ENCODE data around the gene KCNE1. TPM values are rescaled to one million over a fixed set of nuclear protein-coding genes. Genes with fewer than 3 reads are reported as not detected.

Gene KCNE1
- total and polyA plus RNA-seq, 2 of the 13 experiments (the other 11 are each of a cell fraction or from before 2014, with no cell fraction given), result 0.35 TPM; not detected in 1

GRCh38 chr21:34545079-34545884 lies 33.3 kb upstream of the KCNE1 start (continued):
- TF ChIP-seq ZNF282 (IDR thresholded peaks at IDR 0.05; ENCODE audit: partially characterized antibody) (no peak), IRX3 (CRISPR knock-in tag; IDR thresholded peaks at IDR 0.05; ENCODE audit: borderline replicate concordance, low read depth) (no peak), ISL2 (CRISPR knock-in tag; IDR thresholded peaks at IDR 0.05) (no peak), ADNP (CRISPR knock-in tag; IDR thresholded peaks at IDR 0.05) (no peak), SOX5 (CRISPR knock-in tag; IDR thresholded peaks at IDR 0.05; ENCODE audit: borderline replicate concordance) (no peak; the same call in 1 of the 2 replicates), TOPORS (CRISPR knock-in tag; IDR thresholded peaks at IDR 0.05) (no peak), ZNF781 (CRISPR knock-in tag; IDR thresholded peaks at IDR 0.05; ENCODE audit: borderline replicate concordance, not compliant biosample characterization) (peak; percentile 38), HNRNPK (IDR thresholded peaks at IDR 0.05; ENCODE audit: low read depth, low read length, poor library complexity, severe bottlenecking) (no peak), TAF1 (CRISPR knock-in tag; IDR thresholded peaks at IDR 0.05) (0 out of 2 replicates have a peak, but pooled peaks have one; percentile 15), KDM2A (CRISPR knock-in tag; IDR thresholded peaks at IDR 0.05; ENCODE audit: borderline replicate concordance, low read depth) (no peak), HOXA9 (CRISPR knock-in tag; IDR thresholded peaks at IDR 0.05; ENCODE audit: borderline replicate concordance) (no peak), CENPT (CRISPR knock-in tag; IDR thresholded peaks at IDR 0.05; ENCODE audit: low read depth) (no peak), ZNF292 (CRISPR knock-in tag; IDR thresholded peaks at IDR 0.05; ENCODE audit: borderline replicate concordance, low read depth) (peak; percentile 71; the same call in 1 of the 2 replicates), CERS6 (CRISPR knock-in tag; IDR thresholded peaks at IDR 0.05) (no peak), TGIF2 (CRISPR knock-in tag; IDR thresholded peaks at IDR 0.05) (no peak), NFE2L2 (IDR thresholded peaks at IDR 0.05; ENCODE audit: low read length) (no peak), ZNF337 (CRISPR knock-in tag; IDR thresholded peaks at IDR 0.05; ENCODE audit: borderline replicate concordance, low read depth) (no peak), ZMAT3 (CRISPR knock-in tag; conservative IDR thresholded peaks at IDR 0.05) (no peak), ZNF577 (CRISPR knock-in tag; IDR thresholded peaks at IDR 0.05; ENCODE audit: borderline replicate concordance, low read depth) (no peak), ZNF777 (CRISPR knock-in tag; IDR thresholded peaks at IDR 0.05) (no peak), ETV5 (CRISPR knock-in tag; IDR thresholded peaks at IDR 0.05; ENCODE audit: borderline replicate concordance) (no peak), ARHGAP35 (CRISPR knock-in tag; IDR thresholded peaks at IDR 0.05; ENCODE audit: borderline replicate concordance) (no peak)
- TF ChIP-seq, protein P1, sequence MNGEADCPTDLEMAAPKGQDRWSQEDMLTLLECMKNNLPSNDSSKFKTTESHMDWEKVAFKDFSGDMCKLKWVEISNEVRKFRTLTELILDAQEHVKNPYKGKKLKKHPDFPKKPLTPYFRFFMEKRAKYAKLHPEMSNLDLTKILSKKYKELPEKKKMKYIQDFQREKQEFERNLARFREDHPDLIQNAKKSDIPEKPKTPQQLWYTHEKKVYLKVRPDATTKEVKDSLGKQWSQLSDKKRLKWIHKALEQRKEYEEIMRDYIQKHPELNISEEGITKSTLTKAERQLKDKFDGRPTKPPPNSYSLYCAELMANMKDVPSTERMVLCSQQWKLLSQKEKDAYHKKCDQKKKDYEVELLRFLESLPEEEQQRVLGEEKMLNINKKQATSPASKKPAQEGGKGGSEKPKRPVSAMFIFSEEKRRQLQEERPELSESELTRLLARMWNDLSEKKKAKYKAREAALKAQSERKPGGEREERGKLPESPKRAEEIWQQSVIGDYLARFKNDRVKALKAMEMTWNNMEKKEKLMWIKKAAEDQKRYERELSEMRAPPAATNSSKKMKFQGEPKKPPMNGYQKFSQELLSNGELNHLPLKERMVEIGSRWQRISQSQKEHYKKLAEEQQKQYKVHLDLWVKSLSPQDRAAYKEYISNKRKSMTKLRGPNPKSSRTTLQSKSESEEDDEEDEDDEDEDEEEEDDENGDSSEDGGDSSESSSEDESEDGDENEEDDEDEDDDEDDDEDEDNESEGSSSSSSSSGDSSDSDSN (CRISPR knock-in tag; IDR thresholded peaks at IDR 0.05), result peak; percentile 36; the same call in 1 of the 2 replicates
- TF ChIP-seq, protein P2, sequence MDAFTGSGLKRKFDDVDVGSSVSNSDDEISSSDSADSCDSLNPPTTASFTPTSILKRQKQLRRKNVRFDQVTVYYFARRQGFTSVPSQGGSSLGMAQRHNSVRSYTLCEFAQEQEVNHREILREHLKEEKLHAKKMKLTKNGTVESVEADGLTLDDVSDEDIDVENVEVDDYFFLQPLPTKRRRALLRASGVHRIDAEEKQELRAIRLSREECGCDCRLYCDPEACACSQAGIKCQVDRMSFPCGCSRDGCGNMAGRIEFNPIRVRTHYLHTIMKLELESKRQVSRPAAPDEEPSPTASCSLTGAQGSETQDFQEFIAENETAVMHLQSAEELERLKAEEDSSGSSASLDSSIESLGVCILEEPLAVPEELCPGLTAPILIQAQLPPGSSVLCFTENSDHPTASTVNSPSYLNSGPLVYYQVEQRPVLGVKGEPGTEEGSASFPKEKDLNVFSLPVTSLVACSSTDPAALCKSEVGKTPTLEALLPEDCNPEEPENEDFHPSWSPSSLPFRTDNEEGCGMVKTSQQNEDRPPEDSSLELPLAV (CRISPR knock-in tag; conservative IDR thresholded peaks at IDR 0.05; ENCODE audit: low read depth), result no peak
- TF ChIP-seq, protein P3, sequence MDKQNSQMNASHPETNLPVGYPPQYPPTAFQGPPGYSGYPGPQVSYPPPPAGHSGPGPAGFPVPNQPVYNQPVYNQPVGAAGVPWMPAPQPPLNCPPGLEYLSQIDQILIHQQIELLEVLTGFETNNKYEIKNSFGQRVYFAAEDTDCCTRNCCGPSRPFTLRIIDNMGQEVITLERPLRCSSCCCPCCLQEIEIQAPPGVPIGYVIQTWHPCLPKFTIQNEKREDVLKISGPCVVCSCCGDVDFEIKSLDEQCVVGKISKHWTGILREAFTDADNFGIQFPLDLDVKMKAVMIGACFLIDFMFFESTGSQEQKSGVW (CRISPR knock-in tag; IDR thresholded peaks at IDR 0.05; ENCODE audit: borderline replicate concordance), result no peak
